Heart right ventricle (tissue), 16 donors: ENCODE measurements around the gene ZMYND10. TPM values are rescaled to one million over a fixed set of nuclear protein-coding genes. Genes with fewer than 3 reads are reported as not detected.

Source experiments
- ATAC-seq, 8 donors: fragments of 200-7000 bp; cut with Tn5 transposase; one replicate each; pipeline ENCODE4 v1.9.1; 2020; ENCODE audit warnings: mild to moderate bottlenecking in 8 of 8, moderate library complexity in 8 of 8, moderate number of reproducible peaks in 1 of 8
- DNase-seq, 2 donors: peaks; one replicate each; pipeline ENCODE4 v3.0.0-alpha.2; 2020
- H3K27ac ChIP-seq, 10 donors: fragments of 200-600 bp; sonication (generic) in 2 of 10; one replicate each; pipeline versions ENCODE4 v1.5.0 to v1.8.0; 2020 to 2022; ENCODE audit warnings: mild to moderate bottlenecking in 3 of 10
- H3K27me3 ChIP-seq, 7 donors: fragments of 200-600 bp; one replicate each; pipeline ENCODE4 v1.8.0; 2021 to 2022; ENCODE audit warnings: mild to moderate bottlenecking in 2 of 7
- H3K36me3 ChIP-seq, 9 donors: fragments of 200-600 bp; sonication (generic) in 1 of 9; one replicate each; pipeline versions ENCODE4 v1.5.0 to v1.8.0; 2020 to 2022; ENCODE audit warnings: mild to moderate bottlenecking in 2 of 9
- H3K4me1 ChIP-seq, 9 donors: fragments of 200-600 bp; sonication (generic) in 1 of 9; one replicate each; pipeline versions ENCODE4 v1.5.0 to v1.8.0; 2020 to 2022; ENCODE audit warnings: mild to moderate bottlenecking in 4 of 9
- H3K4me3 ChIP-seq, 10 donors: fragments of 200-600 bp; sonication (generic) in 2 of 10; one replicate each; pipeline versions ENCODE4 v1.5.0 to v1.8.0; 2020 to 2022; ENCODE audit warnings: mild to moderate bottlenecking in 7 of 10, moderate library complexity in 2 of 10
- H3K9me3 ChIP-seq, 11 donors: fragments of 200-600 bp in 10 of 11; sonication (generic) in 2 of 11; one replicate each; pipeline versions ENCODE4 v1.5.0 to v1.8.0; 2013 to 2022; ENCODE audit warnings: mild to moderate bottlenecking in 2 of 11, control low read depth in 1 of 11, moderate library complexity in 1 of 11
- WGBS, 2 donors: extraction: QIAGEN DNeasy Blood & Tissue Kit; methylation state at CpG; one replicate each; pipeline ENCODE4 v1.1.7; 2013; ENCODE audit warnings: inconsistent platforms in 1 of 2; 5-methylcytosine and 5-hydroxymethylcytosine counted together
- intact Hi-C, 10 donors: fragments of 100-400 bp; cut with DNase I; formaldehyde crosslinking; loops; one replicate each; pipeline versions ENCODE4 v1.11.1 to v1.14.2; 2022
- polyA plus RNA-seq, 2 donors: library from polyadenylated mRNA; stranded (reverse); fragments of 200-250 nt; gene quantifications; one replicate each; pipeline ENCODE4 v1.2.3, GENCODE V29; 2013
- total RNA-seq, 10 donors: library from RNA; stranded (reverse); fragmentation: NEBNext Ultra II Directional in 3 of 10; extraction: Animal tissue kit (Norgen Biotek cat#: 25700) in 3 of 10; gene quantifications; one replicate each; pipeline versions ENCODE4 v1.2.1 to v1.2.4, GENCODE V29; 2021 to 2023
- TF ChIP-seq, protein P1 (sequence below), 9 donors: fragments of 200-600 bp; sonication (generic) in 2 of 9; IDR thresholded peaks; one replicate each; pipeline versions ENCODE4 v1.5.0 to v1.8.0; 2021 to 2022; ENCODE audit warnings: antibody characterized with exemption in 9 of 9, mild to moderate bottlenecking in 5 of 9, moderate library complexity in 1 of 9
- donor health status: Arrhythmogenic right ventricular cardiomyopathy.
- donor health status: ischemic (EF 13 %, LVEDD 7.1; RV severe dilation, severe dysfunction).
- donor health status: healthy with polysubstance abuse.
- donor health status: DM: no; HTN: yes; CAD: no.
- donor health status: DM: no; HTN: no; CAD: no.
- donor health status: ischemic (EF 25% LVEDD 6.9; RV normal size, moderate dysfunction).
- donor health status: ischemic (EF 25% LVEDD 5.7; RV mildly dilated, moderate dysfunction).
- donor health status: healthy.
- donor health status: DM: yes; HTN: yes; CAD: no.
- donor health status: Ischemic cardiomyopathy.
- donor health status: ischemic (EF 35%, LVEDD 5.7; RV mildly dilated, moderate dysfunction).
- donor health status: nonischemic (EF 11% LVEDD 7.7; RV severe dilation, severe dysfunction).
- donor health status: DM: yes; HTN: yes; CAD: no.
- donor health status: PGD.
- donor health status: ischemic (EF 29% LVEDD 5.4; RV normal size, mild dysfunction).
- donor health status: nonischemic (EF 23%, LVEDD 6.1; RV moderate dilation, normal function).

Gene ZMYND10
- total and polyA plus RNA-seq, 12 donors, result 0.15 to 0.88 (median 0.22) TPM; not detected in 7

GRCh38 chr3:50353245-50354004 is 7.9 kb upstream of the ZMYND10 start:
- H3K27ac ChIP-seq, result no peak overlapping the region
- 82 to 86% methylated on average over 12 of the region's 12 CpGs for WGBS, 2 donors
- TF ChIP-seq, protein P1, sequence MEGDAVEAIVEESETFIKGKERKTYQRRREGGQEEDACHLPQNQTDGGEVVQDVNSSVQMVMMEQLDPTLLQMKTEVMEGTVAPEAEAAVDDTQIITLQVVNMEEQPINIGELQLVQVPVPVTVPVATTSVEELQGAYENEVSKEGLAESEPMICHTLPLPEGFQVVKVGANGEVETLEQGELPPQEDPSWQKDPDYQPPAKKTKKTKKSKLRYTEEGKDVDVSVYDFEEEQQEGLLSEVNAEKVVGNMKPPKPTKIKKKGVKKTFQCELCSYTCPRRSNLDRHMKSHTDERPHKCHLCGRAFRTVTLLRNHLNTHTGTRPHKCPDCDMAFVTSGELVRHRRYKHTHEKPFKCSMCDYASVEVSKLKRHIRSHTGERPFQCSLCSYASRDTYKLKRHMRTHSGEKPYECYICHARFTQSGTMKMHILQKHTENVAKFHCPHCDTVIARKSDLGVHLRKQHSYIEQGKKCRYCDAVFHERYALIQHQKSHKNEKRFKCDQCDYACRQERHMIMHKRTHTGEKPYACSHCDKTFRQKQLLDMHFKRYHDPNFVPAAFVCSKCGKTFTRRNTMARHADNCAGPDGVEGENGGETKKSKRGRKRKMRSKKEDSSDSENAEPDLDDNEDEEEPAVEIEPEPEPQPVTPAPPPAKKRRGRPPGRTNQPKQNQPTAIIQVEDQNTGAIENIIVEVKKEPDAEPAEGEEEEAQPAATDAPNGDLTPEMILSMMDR (IDR thresholded peaks at IDR 0.05), result no peak
- H3K4me3 ChIP-seq, result no peak overlapping the region
- H3K9me3 ChIP-seq, result no peaks in the 10 kb centered on the region
- peaks cover 0 to 69% (median 23%) of the 10 kb centered on the region in 9 donors for H3K36me3 ChIP-seq
- peaks cover 40 to 77% (median 64%) of the 10 kb centered on the region in 9 donors for H3K4me1 ChIP-seq
- intact Hi-C loops, result loop anchor here in 2 of 10 donors (5.0 kb wide), 2 partner anchors 189 to 259 kb away; partner anchors contain the start of gene CISH (in 1 of the 2)
- ATAC-seq, result no peak
- H3K27me3 ChIP-seq, result no peaks in the 10 kb centered on the region
- DNase-seq, result no peak

GRCh38 chr3:50352781-50353180 is 7.2 kb upstream of the ZMYND10 start:
- TF ChIP-seq, protein P1 (IDR thresholded peaks at IDR 0.05), result no peak
- peaks cover 33 to 70% (median 58%) of the 10 kb centered on the region in 9 donors for H3K4me1 ChIP-seq
- DNase-seq, result no peak
- no peak for ATAC-seq
- no peaks in the 10 kb centered on the region for H3K27me3 ChIP-seq
- H3K27ac ChIP-seq, result no peak overlapping the region
- peaks cover 0 to 73% (median 23%) of the 10 kb centered on the region in 9 donors for H3K36me3 ChIP-seq
- H3K4me3 ChIP-seq, result no peak overlapping the region
- no peaks in the 10 kb centered on the region for H3K9me3 ChIP-seq
- WGBS, 2 donors, result 44 to 49% methylated on average over 2 of the region's 2 CpGs
- intact Hi-C loops, result loop anchor here in 2 of 10 donors (5.0 kb wide), 2 partner anchors 190 to 260 kb away; partner anchors contain the start of gene CISH (in 1 of the 2)

DNA sequence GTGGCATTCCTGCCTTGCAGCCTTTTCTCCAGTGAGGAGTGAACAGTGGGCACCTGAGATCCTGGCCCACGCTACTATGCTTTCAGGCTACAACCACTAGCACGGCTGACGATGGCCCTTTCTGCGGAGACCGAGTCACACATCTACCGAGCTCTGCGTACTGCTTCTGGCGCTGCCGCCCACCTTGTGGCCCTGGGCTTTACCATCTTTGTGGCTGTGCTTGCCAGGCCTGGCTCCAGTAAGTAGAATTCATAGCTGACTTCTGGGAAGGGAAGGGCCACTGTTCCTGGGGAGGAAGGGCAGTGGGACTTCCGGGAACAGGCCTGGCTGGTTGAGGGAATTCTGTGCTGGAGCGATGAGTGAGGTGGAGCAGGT is 5.8 kb upstream of the ZMYND10 start:
- intact Hi-C loops, result loop anchor here in 2 of 10 donors (5.0 kb wide), 2 partner anchors 191 to 261 kb away; partner anchors contain the start of gene CISH (in 1 of the 2)
- peaks cover 19 to 65% (median 43%) of the 10 kb centered on the region in 9 donors for H3K4me1 ChIP-seq

More for the DNA sequence above, 5.8 kb upstream of the ZMYND10 start:
- TF ChIP-seq, protein P1 (IDR thresholded peaks at IDR 0.05), result no peak
- DNase-seq (no peak), ATAC-seq (no peak)
- Histone ChIP-seq H3K36me3 (peaks cover 0 to 66% (median 23%) of the 10 kb centered on the region in 9 donors), H3K4me3 (peak overlapping the region; percentile 42 to 89 (median 72)), H3K27ac (peak overlapping the region in 9 of 10 donors; percentile 89 to 97 (median 93)), H3K27me3 (no peaks in the 10 kb centered on the region), H3K9me3 (no peaks in the 10 kb centered on the region)
- WGBS, 2 donors, result 52 to 55% methylated on average over 11 of the region's 11 CpGs
